HFFc6 (cell line): ENCODE measurements around the gene SLA2. TPM values are rescaled to one million over a fixed set of nuclear protein-coding genes. Genes with fewer than 3 reads are reported as not detected.

ENCODE experiments used
- DNase-seq: peaks from one replicate; pipeline ENCODE4 v3.0.0-alpha.2; 2018
- H3K27ac Mint-ChIP-seq: 2 replicates; pipeline ENCODE4 v1.8.0; 2020; ENCODE audit warnings: mild to moderate bottlenecking, mixed read lengths
- H3K27me3 Mint-ChIP-seq: 2 replicates; pipeline ENCODE4 v1.8.0; 2021; ENCODE audit warnings: mild to moderate bottlenecking, moderate library complexity, mixed read lengths; ENCODE audit not compliant: insufficient read depth
- H3K36me3 Mint-ChIP-seq: 2 replicates; pipeline ENCODE4 v1.8.0; 2021; ENCODE audit warnings: low read depth, mixed read lengths
- H3K4me1 Mint-ChIP-seq: 2 replicates; pipeline ENCODE4 v1.8.0; 2020; ENCODE audit warnings: low read depth, mixed read lengths
- H3K4me3 Mint-ChIP-seq: 2 replicates; pipeline ENCODE4 v1.8.0; 2020; ENCODE audit warnings: mild to moderate bottlenecking, moderate library complexity, mixed read lengths
- H3K9me3 Mint-ChIP-seq: 2 replicates; pipeline ENCODE4 v1.8.0; 2020; ENCODE audit warnings: mild to moderate bottlenecking, mixed read lengths
- total RNA-seq, 6 experiments: library from RNA; stranded (reverse); fragmentation: NEBNext Ultra II Directional; extraction: Animal tissue kit (Norgen Biotek cat#: 25700); gene quantifications; 2 replicates in 1 of 6; 3 replicates in 5 of 6; pipeline ENCODE4 v1.2.3, GENCODE V29; 2021
- TF ChIP-seq, protein P1 (sequence below): fragments of 200-600 bp; sonication (generic); IDR thresholded peaks from 2 replicates; pipeline ENCODE4 v1.5.0; 2021; ENCODE audit warnings: antibody characterized with exemption, mild to moderate bottlenecking

The SLA2 gene
- total RNA-seq, 6 experiments from 2014 or later = not detected

DNA sequence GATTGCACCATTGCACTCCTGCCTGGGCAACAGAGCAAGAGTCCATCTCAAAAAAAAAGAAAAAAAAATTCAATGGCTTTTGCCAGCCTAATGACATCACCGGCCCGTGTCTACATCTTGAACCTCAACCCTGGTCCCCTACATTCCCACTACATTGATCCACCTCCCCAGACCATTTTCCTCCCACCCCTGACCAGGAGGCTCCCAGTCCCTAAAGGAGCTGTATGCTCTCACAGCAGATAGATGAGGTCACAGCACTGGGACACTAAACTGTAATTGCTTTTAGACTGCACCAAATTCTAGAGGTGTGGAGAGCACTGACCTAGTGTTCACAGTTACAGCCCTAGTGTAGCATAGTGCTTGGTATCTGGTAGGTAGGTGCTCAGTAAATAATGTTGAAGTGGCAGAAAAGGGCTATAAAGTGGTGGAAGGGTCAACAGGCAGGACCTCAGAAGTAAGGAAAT is 61.9 kb downstream of the SLA2 start:
- no peak for DNase-seq
- Mint-ChIP-seq H3K36me3 (peaks cover 7% of the 10 kb centered on the region; the same call in 1 of the 2 replicates), H3K27ac (no peak overlapping the region), H3K27me3 (no peaks in the 10 kb centered on the region), H3K4me1 (peaks cover 21% of the 10 kb centered on the region), H3K9me3 (no peaks in the 10 kb centered on the region), H3K4me3 (no peak overlapping the region)
- TF ChIP-seq, protein P1, sequence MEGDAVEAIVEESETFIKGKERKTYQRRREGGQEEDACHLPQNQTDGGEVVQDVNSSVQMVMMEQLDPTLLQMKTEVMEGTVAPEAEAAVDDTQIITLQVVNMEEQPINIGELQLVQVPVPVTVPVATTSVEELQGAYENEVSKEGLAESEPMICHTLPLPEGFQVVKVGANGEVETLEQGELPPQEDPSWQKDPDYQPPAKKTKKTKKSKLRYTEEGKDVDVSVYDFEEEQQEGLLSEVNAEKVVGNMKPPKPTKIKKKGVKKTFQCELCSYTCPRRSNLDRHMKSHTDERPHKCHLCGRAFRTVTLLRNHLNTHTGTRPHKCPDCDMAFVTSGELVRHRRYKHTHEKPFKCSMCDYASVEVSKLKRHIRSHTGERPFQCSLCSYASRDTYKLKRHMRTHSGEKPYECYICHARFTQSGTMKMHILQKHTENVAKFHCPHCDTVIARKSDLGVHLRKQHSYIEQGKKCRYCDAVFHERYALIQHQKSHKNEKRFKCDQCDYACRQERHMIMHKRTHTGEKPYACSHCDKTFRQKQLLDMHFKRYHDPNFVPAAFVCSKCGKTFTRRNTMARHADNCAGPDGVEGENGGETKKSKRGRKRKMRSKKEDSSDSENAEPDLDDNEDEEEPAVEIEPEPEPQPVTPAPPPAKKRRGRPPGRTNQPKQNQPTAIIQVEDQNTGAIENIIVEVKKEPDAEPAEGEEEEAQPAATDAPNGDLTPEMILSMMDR = no peak

- peaks cover 7% of the 10 kb centered on the region; the same call in 1 of the 2 replicates for H3K36me3 Mint-ChIP-seq
These were observed 63.2 kb downstream of the SLA2 start for GRCh38 chr20:36582821-36583220.

GRCh38 chr20:36582322-36582721 is 63.7 kb downstream of the SLA2 start:
- TF ChIP-seq, protein P1 = no peak
- H3K36me3 Mint-ChIP-seq = peaks cover 7% of the 10 kb centered on the region; the same call in 1 of the 2 replicates
- no peak overlapping the region for H3K27ac Mint-ChIP-seq

More at GRCh38 chr20:36582821-36583220, 63.2 kb downstream of the SLA2 start:
- Mint-ChIP-seq H3K27ac (no peak overlapping the region), H3K4me3 (no peak overlapping the region), H3K27me3 (no peaks in the 10 kb centered on the region), H3K9me3 (no peaks in the 10 kb centered on the region), H3K4me1 (peaks cover 21% of the 10 kb centered on the region)
- DNase-seq = no peak
- TF ChIP-seq, protein P1 = no peak

DNA sequence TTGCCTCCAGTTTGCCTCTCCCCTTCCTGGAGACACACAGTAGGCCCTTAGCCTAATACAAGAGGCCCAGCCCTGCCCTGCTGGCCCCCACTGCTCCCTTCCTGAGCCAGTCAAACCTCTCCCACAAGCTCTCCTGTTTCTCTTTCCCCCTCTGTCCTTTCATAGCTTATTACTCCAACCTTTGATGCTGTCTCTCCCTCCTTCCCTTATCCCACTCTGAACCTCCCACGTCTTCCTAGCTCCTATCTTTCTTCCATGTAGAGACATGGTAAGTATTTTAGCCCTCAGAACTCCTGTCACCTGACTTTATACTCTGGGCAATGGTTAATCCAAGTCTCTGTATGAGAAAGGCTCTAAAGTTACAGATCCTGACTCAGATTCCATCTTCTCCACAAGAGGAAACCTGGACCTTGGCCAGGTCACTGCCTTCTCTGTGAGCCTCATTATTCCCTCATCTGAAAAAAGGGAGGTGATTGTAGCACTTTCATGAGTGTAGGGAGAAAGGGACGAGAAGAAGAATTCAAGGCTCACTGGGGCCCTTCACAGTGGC is 65.9 kb downstream of the SLA2 start:
- TF ChIP-seq, protein P1 = no peak
- Mint-ChIP-seq H3K4me1 (peaks cover 18% of the 10 kb centered on the region), H3K27me3 (0 out of 2 replicates have a peak, but pooled peaks cover 2% of the 10 kb centered on the region), H3K36me3 (peaks cover 7% of the 10 kb centered on the region; the same call in 1 of the 2 replicates), H3K27ac (peak overlapping the region; percentile 2; the same call in 1 of the 2 replicates), H3K4me3 (no peak overlapping the region), H3K9me3 (no peaks in the 10 kb centered on the region)
- DNase-seq = peak; percentile 59

More at GRCh38 chr20:36582322-36582721, 63.7 kb downstream of the SLA2 start:
- Mint-ChIP-seq H3K27me3 (no peaks in the 10 kb centered on the region), H3K4me1 (peaks cover 21% of the 10 kb centered on the region), H3K4me3 (no peak overlapping the region), H3K9me3 (no peaks in the 10 kb centered on the region)
- DNase-seq = no peak

DNA sequence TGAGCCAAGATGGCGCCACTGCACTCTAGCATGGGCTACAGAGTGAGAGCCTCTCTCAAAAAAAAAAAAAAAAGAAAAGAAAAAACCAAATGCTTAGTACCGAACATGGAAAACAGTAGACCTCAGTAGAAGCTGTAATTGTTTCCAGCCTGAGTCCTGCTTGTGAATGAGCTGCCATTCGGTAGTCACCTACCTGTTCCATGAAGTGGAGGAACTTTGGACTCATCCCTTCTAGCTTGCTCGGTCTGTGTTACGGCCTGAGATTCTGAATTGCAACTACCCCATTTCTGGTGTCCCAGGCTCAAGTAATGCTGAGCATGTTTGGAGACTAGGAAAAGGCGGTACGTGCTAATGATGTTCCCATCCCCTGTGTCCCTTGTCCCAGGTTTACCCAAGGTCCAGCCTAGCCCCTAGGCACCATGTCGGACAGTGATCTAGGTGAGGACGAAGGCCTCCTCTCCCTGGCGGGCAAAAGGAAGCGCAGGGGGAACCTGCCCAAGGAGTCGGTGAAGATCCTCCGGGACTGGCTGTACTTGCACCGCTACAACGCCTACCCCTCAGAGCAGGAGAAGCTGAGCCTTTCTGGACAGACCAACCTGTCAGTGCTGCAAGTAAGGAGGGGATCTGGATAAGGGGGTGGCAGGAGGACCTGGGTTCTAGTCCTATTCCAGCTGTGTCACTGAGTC is 67.5 kb downstream of the SLA2 start:
- Mint-ChIP-seq H3K36me3 (peaks cover 7% of the 10 kb centered on the region; the same call in 1 of the 2 replicates), H3K4me1 (peaks cover 23% of the 10 kb centered on the region), H3K27me3 (peaks cover 4% of the 10 kb centered on the region; the same call in 1 of the 2 replicates), H3K9me3 (no peaks in the 10 kb centered on the region), H3K27ac (no peak overlapping the region), H3K4me3 (no peak overlapping the region)
- no peak for DNase-seq
- TF ChIP-seq, protein P1 = no peak
